Measurements from ENCODE around the gene IQCH. TPM values are rescaled to one million over a fixed set of nuclear protein-coding genes. Genes with fewer than 3 reads are reported as not detected.

Gene IQCH
- total and polyA plus RNA-seq, 2 donors (not counting 1 experiment from before 2014, with no cell fraction given), result 1.7 to 5.0 TPM

DNA sequence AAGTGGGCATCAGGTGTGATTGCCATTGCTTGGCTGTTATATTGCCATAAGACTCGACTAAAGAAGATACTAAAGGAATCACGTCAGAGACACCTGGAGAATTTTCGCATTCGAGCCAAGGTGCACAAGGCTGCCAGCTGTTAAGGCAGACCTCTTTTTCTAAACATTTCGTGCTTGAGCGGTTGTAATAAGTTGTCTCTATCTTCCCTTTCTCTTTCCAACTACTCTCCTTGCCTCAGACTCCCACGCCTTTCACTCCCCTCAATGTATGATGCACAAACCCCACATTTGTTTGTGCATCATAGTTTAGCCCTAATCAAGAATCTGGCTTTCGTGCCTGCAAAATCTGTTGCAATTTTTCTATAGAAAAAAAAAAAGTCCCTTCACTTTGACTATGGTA, 118.0 kb downstream of the IQCH start:
- H3K4me3 ChIP-seq (replicated peaks in 1 of 4; ENCODE audit: control extremely low read depth in 1 of 4, insufficient read depth in 1 of 4, low read depth in 3 of 4, low read length in 4 of 4), result no peak overlapping the region
- no peaks in the 10 kb centered on the region for H3K9me3 ChIP-seq (ENCODE audit: control insufficient read depth, insufficient read depth, low read depth, low read length)
- no peak overlapping the region for H3K4me2 ChIP-seq (ENCODE audit: extremely low read depth, insufficient read depth, low read length)
- no peak overlapping the region for H3K9ac ChIP-seq (ENCODE audit: insufficient read depth, low read length)
- no peaks in the 10 kb centered on the region for H3K79me2 ChIP-seq (ENCODE audit: control insufficient read depth, insufficient read depth, low read length)
- H3K4me1 ChIP-seq (ENCODE audit: control insufficient read depth, extremely low read depth, insufficient read depth, low read length), result no peaks in the 10 kb centered on the region
- no peak overlapping the region for H3K27ac ChIP-seq (ENCODE audit: insufficient read depth, low read length)
- H2AFZ ChIP-seq (ENCODE audit: low read length), result no peak overlapping the region
- no peaks in the 10 kb centered on the region for H3K27me3 ChIP-seq (ENCODE audit: control insufficient read depth, insufficient read depth, low read length)
- H4K20me1 ChIP-seq (ENCODE audit: control insufficient read depth, extremely low read depth, insufficient read depth, low read length), result no peaks in the 10 kb centered on the region
- no peak for DNase-seq (ENCODE audit: low read depth in 2 of 2)
- H3K36me3 ChIP-seq (ENCODE audit: control insufficient read depth, insufficient read depth, low read length), result no peaks in the 10 kb centered on the region
- TF ChIP-seq EZH2 (IDR thresholded peaks at IDR 0.05; ENCODE audit: low read length, missing control alignments), result no peak
- TF ChIP-seq CTCF (conservative IDR thresholded peaks at IDR 0.05 in 1 of 2, IDR thresholded peaks at IDR 0.05 in 1 of 2; ENCODE audit: low read depth in 1 of 2, low read length in 2 of 2), result no peak

GRCh38 chr15:67372986-67373675, 118.5 kb downstream of the IQCH start:
- no peak overlapping the region for H3K27ac ChIP-seq (ENCODE audit: insufficient read depth, low read length)
- TF ChIP-seq CTCF (conservative IDR thresholded peaks at IDR 0.05 in 1 of 2, IDR thresholded peaks at IDR 0.05 in 1 of 2; ENCODE audit: low read depth in 1 of 2, low read length in 2 of 2) (no peak), EZH2 (IDR thresholded peaks at IDR 0.05; ENCODE audit: low read length, missing control alignments) (no peak)
- H3K36me3 ChIP-seq (ENCODE audit: control insufficient read depth, insufficient read depth, low read length), result no peaks in the 10 kb centered on the region
- H2AFZ ChIP-seq (ENCODE audit: low read length), result no peak overlapping the region
- H3K4me2 ChIP-seq (ENCODE audit: extremely low read depth, insufficient read depth, low read length), result no peak overlapping the region
- H3K9ac ChIP-seq (ENCODE audit: insufficient read depth, low read length), result no peak overlapping the region
- H3K79me2 ChIP-seq (ENCODE audit: control insufficient read depth, insufficient read depth, low read length), result no peaks in the 10 kb centered on the region
- H4K20me1 ChIP-seq (ENCODE audit: control insufficient read depth, extremely low read depth, insufficient read depth, low read length), result no peaks in the 10 kb centered on the region
- H3K4me1 ChIP-seq (ENCODE audit: control insufficient read depth, extremely low read depth, insufficient read depth, low read length), result no peaks in the 10 kb centered on the region
- no peak overlapping the region for H3K4me3 ChIP-seq (replicated peaks in 1 of 4; ENCODE audit: control extremely low read depth in 1 of 4, insufficient read depth in 1 of 4, low read depth in 3 of 4, low read length in 4 of 4)
- no peaks in the 10 kb centered on the region for H3K27me3 ChIP-seq (ENCODE audit: control insufficient read depth, insufficient read depth, low read length)
- H3K9me3 ChIP-seq (ENCODE audit: control insufficient read depth, insufficient read depth, low read depth, low read length), result no peaks in the 10 kb centered on the region
- DNase-seq (ENCODE audit: low read depth in 2 of 2), result no peak

- no peak overlapping the region for H3K4me3 ChIP-seq (replicated peaks in 1 of 4; ENCODE audit: control extremely low read depth in 1 of 4, insufficient read depth in 1 of 4, low read depth in 3 of 4, low read length in 4 of 4)
- no peaks in the 10 kb centered on the region for H3K9me3 ChIP-seq (ENCODE audit: control insufficient read depth, insufficient read depth, low read depth, low read length)
- H2AFZ ChIP-seq (ENCODE audit: low read length), result no peak overlapping the region
- H3K9ac ChIP-seq (ENCODE audit: insufficient read depth, low read length), result no peak overlapping the region
- no peak for DNase-seq (ENCODE audit: low read depth in 2 of 2)
- no peaks in the 10 kb centered on the region for H4K20me1 ChIP-seq (ENCODE audit: control insufficient read depth, extremely low read depth, insufficient read depth, low read length)
- no peaks in the 10 kb centered on the region for H3K4me1 ChIP-seq (ENCODE audit: control insufficient read depth, extremely low read depth, insufficient read depth, low read length)
- no peaks in the 10 kb centered on the region for H3K27me3 ChIP-seq (ENCODE audit: control insufficient read depth, insufficient read depth, low read length)
- H3K79me2 ChIP-seq (ENCODE audit: control insufficient read depth, insufficient read depth, low read length), result no peaks in the 10 kb centered on the region
- H3K36me3 ChIP-seq (ENCODE audit: control insufficient read depth, insufficient read depth, low read length), result no peaks in the 10 kb centered on the region
- no peak overlapping the region for H3K4me2 ChIP-seq (ENCODE audit: extremely low read depth, insufficient read depth, low read length)
- no peak overlapping the region for H3K27ac ChIP-seq (ENCODE audit: insufficient read depth, low read length)
- no peak for TF ChIP-seq CTCF (conservative IDR thresholded peaks at IDR 0.05 in 1 of 2, IDR thresholded peaks at IDR 0.05 in 1 of 2; ENCODE audit: low read depth in 1 of 2, low read length in 2 of 2)
- no peak for TF ChIP-seq EZH2 (IDR thresholded peaks at IDR 0.05; ENCODE audit: low read length, missing control alignments)
Measured at GRCh38 chr15:67373971-67374370, 119.4 kb downstream of the IQCH start.
